Adrenal gland (tissue), 12 donors: ENCODE measurements around the gene MBD4. TPM values are rescaled to one million over a fixed set of nuclear protein-coding genes. Genes with fewer than 3 reads are reported as not detected.
"Not testable (repeated sequence)": the region's sequence is repeated elsewhere in the genome, so short reads cannot be mapped to it uniquely, and the experiment has no call there.

ENCODE experiments used
- DNase-seq, 7 donors: peaks; one replicate each; pipeline ENCODE4 v3.0.0-alpha.2; 2019 to 2020
- H3K27ac ChIP-seq, 5 donors: fragments of 200-600 bp; sonication (generic) in 4 of 5; 1 replicate in 3 of 5; 2 replicates in 2 of 5; pipeline versions ENCODE4 v1.5.1 to v1.8.0; 2016 to 2020; ENCODE audit warnings: mild to moderate bottlenecking in 1 of 5
- H3K27me3 ChIP-seq: fragments of 200-600 bp; 2 replicates; pipeline ENCODE4 v1.8.0; 2021
- H3K36me3 ChIP-seq, 2 donors: fragments of 200-600 bp; replicated peaks in 1 of 2; 1 replicate in 1 of 2; 2 replicates in 1 of 2; pipeline versions ENCODE4 v1.5.1 to v1.8.0; 2018 to 2022
- H3K4me1 ChIP-seq, 2 donors: fragments of 200-600 bp; replicated peaks in 1 of 2; 1 replicate in 1 of 2; 2 replicates in 1 of 2; pipeline versions ENCODE4 v1.5.1 to v1.8.0; 2018 to 2021
- H3K4me3 ChIP-seq, 4 donors: fragments of 200-600 bp; sonication (generic) in 3 of 4; one replicate each; pipeline ENCODE4 v1.5.1; 2016 to 2018
- H3K9me3 ChIP-seq, 3 donors: fragments of 200-600 bp; sonication (generic) in 1 of 3; replicated peaks in 1 of 3; 1 replicate in 2 of 3; 2 replicates in 1 of 3; pipeline versions ENCODE4 v1.5.1 to v1.8.0; 2016 to 2021
- CTCF ChIP-seq, 6 experiments: fragments of 450-650 bp in 4 of 6; fragments of 200-600 bp in 2 of 6; sonication (generic) in 1 of 6; IDR thresholded peaks; 1 replicate in 5 of 6; 2 replicates in 1 of 6; pipeline versions ENCODE4 v1.5.1 to v1.8.0; 2016 to 2021; ENCODE audit warnings: antibody characterized with exemption in 6 of 6, mild to moderate bottlenecking in 2 of 6, moderate library complexity in 1 of 6
- POLR2A ChIP-seq, 2 donors: fragments of 450-650 bp; IDR thresholded peaks; one replicate each; pipeline ENCODE4 v1.6.1; 2017; ENCODE audit warnings: antibody characterized with exemption in 2 of 2, mild to moderate bottlenecking in 2 of 2, moderate library complexity in 1 of 2
- WGBS, 4 donors: extraction: QIAGEN DNeasy Blood & Tissue Kit in 2 of 4; methylation state at CpG; one replicate each; pipeline versions ENCODE4 v1.1.5 to v1.1.7; 2013 to 2017; 5-methylcytosine and 5-hydroxymethylcytosine counted together
- intact Hi-C, 2 donors: fragments of 100-400 bp; cut with DNase I; formaldehyde crosslinking; loops; one replicate each; pipeline versions ENCODE4 v1.14.1 to v1.15.0; 2022 to 2023
- polyA plus RNA-seq, 3 donors: library from polyadenylated mRNA; stranded (reverse); fragments of 200-250 nt in 2 of 3; fragments of 350-450 nt in 1 of 3; fragmentation: Illumina TruSeq in 1 of 3; extraction: RNeasy Lipid Tissue Mini Kit (QIAGEN cat#74804) in 1 of 3; gene quantifications; one replicate each; pipeline ENCODE4 v1.2.3, GENCODE V29; 2013 to 2014
- total RNA-seq, 9 donors: library from RNA; depleted of rRNA in 4 of 9; stranded (reverse); fragments of >200 nt in 4 of 9; fragments of 120-200 nt in 1 of 9; fragmentation: NEBNext Ultra II Directional in 1 of 9; extraction: Animal tissue kit (Norgen Biotek cat#: 25700) in 1 of 9; gene quantifications; one replicate each; pipeline versions ENCODE4 v1.1.0 to v1.2.4, GENCODE V29; 2013 to 2023
- donor health status: healthy with polysubstance abuse.
- donor health status: Bipolar disorder and iron deficiency.
- donor health status: DM: yes; HTN: yes; CAD: no.
- donor health status: DM: no; HTN: no; CAD: no.
- donor health status: DM: no; HTN: no; CAD: no.
- donor health status: DM: yes; HTN: yes; CAD: no.

MBD4 gene
- total and polyA plus RNA-seq, 12 donors, result 9.9 to 32.3 (median 25.4) TPM

- H3K36me3 ChIP-seq, result peaks cover 0 to 32% of the 10 kb centered on the region in 2 donors
- peaks cover 0 to 22% of the 10 kb centered on the region in 2 donors for H3K4me1 ChIP-seq
These were observed 50.2 kb downstream of the MBD4 start for GRCh38 chr3:129389572-129389937.

GRCh38 chr3:129388791-129389571 is 50.8 kb downstream of the MBD4 start:
- H3K4me3 ChIP-seq, H3K9me3 ChIP-seq, DNase-seq, H3K27me3 ChIP-seq, intact Hi-C loops: not testable (repeated sequence)
- peaks cover 0 to 22% of the 10 kb centered on the region in 2 donors for H3K4me1 ChIP-seq
- WGBS, 4 donors, result 53 to 62% (median 55%) methylated on average over 7 to 8 of the region's 8 CpGs
- peak overlapping the region; percentile 37 to 92 (median 66) for H3K27ac ChIP-seq
- H3K36me3 ChIP-seq, result peaks cover 0 to 32% of the 10 kb centered on the region in 2 donors

More at GRCh38 chr3:129389572-129389937, 50.2 kb downstream of the MBD4 start:
- WGBS, 4 donors, result 72 to 83% (median 79%) methylated on average over 3 of the region's 3 CpGs
- H3K9me3 ChIP-seq, result no peaks in the 10 kb centered on the region
- intact Hi-C loops, result no loop called here
- H3K27me3 ChIP-seq, result no peaks in the 10 kb centered on the region
- H3K27ac ChIP-seq, result peak overlapping the region in 3 of 5 donors; percentile 37 to 92 (median 77)
- no peak for TF ChIP-seq CTCF (IDR thresholded peaks at IDR 0.05)
- no peak for TF ChIP-seq POLR2A (IDR thresholded peaks at IDR 0.05)
- no peak for DNase-seq
- H3K4me3 ChIP-seq, result no peak overlapping the region

GRCh38 chr3:129387487-129387886 is 52.3 kb downstream of the MBD4 start:
- intact Hi-C loops, result no loop called here
- Histone ChIP-seq H3K27ac (peak overlapping the region in 2 of 5 donors; percentile 27 to 77), H3K27me3 (no peaks in the 10 kb centered on the region), H3K9me3 (no peaks in the 10 kb centered on the region), H3K4me3 (no peak overlapping the region), H3K36me3 (peaks cover 0 to 24% of the 10 kb centered on the region in 2 donors), H3K4me1 (peaks cover 0 to 15% of the 10 kb centered on the region in 2 donors)
- TF ChIP-seq POLR2A (IDR thresholded peaks at IDR 0.05) (no peak), CTCF (IDR thresholded peaks at IDR 0.05) (no peak)
- 92 to 96% (median 92%) methylated on average over 5 of the region's 5 CpGs for WGBS, 4 donors
- DNase-seq, result no peak

- no peak for TF ChIP-seq POLR2A (IDR thresholded peaks at IDR 0.05)
- TF ChIP-seq CTCF (IDR thresholded peaks at IDR 0.05), result no peak
- H3K27me3 ChIP-seq, result no peaks in the 10 kb centered on the region
- H3K36me3 ChIP-seq, result peaks cover 0 to 21% of the 10 kb centered on the region in 2 donors
- WGBS, 4 donors, result 93 to 100% (median 96%) methylated on average over 10 of the region's 10 CpGs
- peak overlapping the region in 1 of 5 donors; percentile 27 for H3K27ac ChIP-seq
- no peak for DNase-seq
- no peak overlapping the region for H3K4me3 ChIP-seq
- intact Hi-C loops, result no loop called here
- no peaks in the 10 kb centered on the region for H3K9me3 ChIP-seq
- H3K4me1 ChIP-seq, result peaks cover 0 to 15% of the 10 kb centered on the region in 2 donors
These were observed 52.8 kb downstream of the MBD4 start for GRCh38 chr3:129386984-129387383.

GRCh38 chr3:129385507-129385906 is 54.2 kb downstream of the MBD4 start:
- intact Hi-C loops, H3K4me3 ChIP-seq, H3K27me3 ChIP-seq, H3K9me3 ChIP-seq, DNase-seq, H3K27ac ChIP-seq: not testable (repeated sequence)
- Histone ChIP-seq H3K4me1 (peaks cover 0 to 15% of the 10 kb centered on the region in 2 donors), H3K36me3 (peaks cover 0 to 12% of the 10 kb centered on the region in 2 donors)
- WGBS, 4 donors, result 61 to 92% (median 86%) methylated on average over 2 to 8 of the region's 8 CpGs
